ENCODE measurements around the gene MSANTD4. TPM values are rescaled to one million over a fixed set of nuclear protein-coding genes. Genes with fewer than 3 reads are reported as not detected.

Gene MSANTD4
- total RNA-seq, 2 experiments from 2014 or later, result 21.0 to 26.4 TPM

DNA sequence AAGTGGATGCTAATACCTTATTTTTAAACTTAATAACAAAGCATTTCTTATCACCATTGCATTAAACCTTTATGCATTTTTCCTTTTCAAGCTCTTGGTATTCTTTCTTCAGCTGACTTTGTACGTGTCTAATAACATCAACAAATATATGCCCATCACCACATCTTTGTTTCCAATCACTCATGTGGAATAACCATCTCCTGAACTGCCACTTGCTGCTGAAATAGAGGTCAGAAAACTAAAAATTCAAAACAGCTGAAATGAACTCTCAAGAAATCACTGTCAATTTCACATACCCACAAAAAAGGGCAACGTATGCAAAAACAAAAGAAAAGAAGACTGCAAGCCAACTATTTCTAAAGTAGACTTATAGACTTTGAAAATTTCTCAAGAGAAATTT lies 7.4 kb downstream of the MSANTD4 start:
- intact Hi-C loops (cut with micrococcal nuclease; ENCODE audit: unreplicated experiment), result no loop called here
- BruUV-seq (replicated peaks), result no TSS peak
- peaks cover 32% of the 10 kb centered on the region for H3K4me1 ChIP-seq (ENCODE audit: insufficient read depth, low read length, poor library complexity, severe bottlenecking)
- H3K9me3 ChIP-seq (ENCODE audit: low read length), result no peaks in the 10 kb centered on the region
- H3K27ac ChIP-seq (ENCODE audit: low read depth, low read length, poor library complexity, severe bottlenecking), result no peak overlapping the region
- H3K4me2 ChIP-seq (ENCODE audit: low read length), result no peak overlapping the region
- no peaks in the 10 kb centered on the region for H3K9me2 ChIP-seq (ENCODE audit: insufficient read depth, low read length)
- peaks cover 79% of the 10 kb centered on the region for H3K79me2 ChIP-seq (ENCODE audit: insufficient read depth, low read depth, low read length)
- H3K36me3 ChIP-seq (ENCODE audit: insufficient read depth, low read length), result peaks cover 78% of the 10 kb centered on the region
- no peak overlapping the region for H3K4me3 ChIP-seq (ENCODE audit: low read depth, low read length, poor library complexity, severe bottlenecking)
- ChIA-PET CTCF (ENCODE audit: unreplicated experiment) (no interaction called here), POLR2A (interaction anchor here (0.7 to 1.1 kb wide), 2 partner anchors 63 to 302 kb away, joined by 3 read pairs; partner anchors contain the start of genes AASDHPPT and KBTBD3)
- TF ChIP-seq, protein P1, sequence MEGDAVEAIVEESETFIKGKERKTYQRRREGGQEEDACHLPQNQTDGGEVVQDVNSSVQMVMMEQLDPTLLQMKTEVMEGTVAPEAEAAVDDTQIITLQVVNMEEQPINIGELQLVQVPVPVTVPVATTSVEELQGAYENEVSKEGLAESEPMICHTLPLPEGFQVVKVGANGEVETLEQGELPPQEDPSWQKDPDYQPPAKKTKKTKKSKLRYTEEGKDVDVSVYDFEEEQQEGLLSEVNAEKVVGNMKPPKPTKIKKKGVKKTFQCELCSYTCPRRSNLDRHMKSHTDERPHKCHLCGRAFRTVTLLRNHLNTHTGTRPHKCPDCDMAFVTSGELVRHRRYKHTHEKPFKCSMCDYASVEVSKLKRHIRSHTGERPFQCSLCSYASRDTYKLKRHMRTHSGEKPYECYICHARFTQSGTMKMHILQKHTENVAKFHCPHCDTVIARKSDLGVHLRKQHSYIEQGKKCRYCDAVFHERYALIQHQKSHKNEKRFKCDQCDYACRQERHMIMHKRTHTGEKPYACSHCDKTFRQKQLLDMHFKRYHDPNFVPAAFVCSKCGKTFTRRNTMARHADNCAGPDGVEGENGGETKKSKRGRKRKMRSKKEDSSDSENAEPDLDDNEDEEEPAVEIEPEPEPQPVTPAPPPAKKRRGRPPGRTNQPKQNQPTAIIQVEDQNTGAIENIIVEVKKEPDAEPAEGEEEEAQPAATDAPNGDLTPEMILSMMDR (conservative IDR thresholded peaks at IDR 0.05; ENCODE audit: low read length), result no peak
- no peak for TF ChIP-seq EZH2phosphoT487 (IDR thresholded peaks at IDR 0.05; ENCODE audit: borderline replicate concordance, low read depth, low read length)
- peaks cover 21% of the 10 kb centered on the region for H4K20me1 ChIP-seq (ENCODE audit: insufficient read depth, low read length)
- no peak for DNase-seq (ENCODE audit: low spot score)
- H2AFZ ChIP-seq (ENCODE audit: low read length), result no peak overlapping the region

DNA sequence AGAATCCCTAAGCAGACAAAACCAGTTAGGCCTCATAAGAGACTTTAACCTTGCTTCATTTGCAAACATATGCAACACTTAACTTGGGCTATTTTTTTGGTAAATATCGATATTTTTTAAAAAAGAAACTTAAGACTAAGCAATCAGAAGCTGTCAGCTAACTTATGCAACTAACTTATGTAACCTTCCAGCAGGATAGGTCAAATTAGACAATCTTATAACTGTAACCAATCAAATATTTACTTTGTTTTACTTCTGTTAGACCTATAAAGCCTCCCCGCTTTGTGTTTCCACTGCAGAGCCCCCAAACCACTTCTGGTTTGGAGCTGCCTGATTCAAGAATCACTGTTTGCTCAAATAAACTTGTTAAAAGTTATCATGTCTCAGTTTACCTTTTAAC lies 8.0 kb downstream of the MSANTD4 start:
- POLR2A ChIA-PET, result interaction anchor here (0.7 to 1.1 kb wide), 2 partner anchors 63 to 301 kb away, joined by 3 read pairs; partner anchors contain the start of genes AASDHPPT and KBTBD3
- CTCF ChIA-PET (ENCODE audit: unreplicated experiment), result no interaction called here
- Histone ChIP-seq H3K9me3 (ENCODE audit: low read length) (no peaks in the 10 kb centered on the region), H3K9me2 (ENCODE audit: insufficient read depth, low read length) (no peaks in the 10 kb centered on the region), H3K4me1 (ENCODE audit: insufficient read depth, low read length, poor library complexity, severe bottlenecking) (peaks cover 27% of the 10 kb centered on the region), H3K4me3 (ENCODE audit: low read depth, low read length, poor library complexity, severe bottlenecking) (no peak overlapping the region), H3K27ac (ENCODE audit: low read depth, low read length, poor library complexity, severe bottlenecking) (no peak overlapping the region), H3K4me2 (ENCODE audit: low read length) (no peak overlapping the region), H2AFZ (ENCODE audit: low read length) (no peak overlapping the region), H3K36me3 (ENCODE audit: insufficient read depth, low read length) (peaks cover 79% of the 10 kb centered on the region), H3K79me2 (ENCODE audit: insufficient read depth, low read depth, low read length) (peaks cover 78% of the 10 kb centered on the region), H4K20me1 (ENCODE audit: insufficient read depth, low read length) (peaks cover 18% of the 10 kb centered on the region)
- no TSS peak for BruUV-seq (replicated peaks)
- intact Hi-C loops (cut with micrococcal nuclease; ENCODE audit: unreplicated experiment), result no loop called here
- no peak for TF ChIP-seq EZH2phosphoT487 (IDR thresholded peaks at IDR 0.05; ENCODE audit: borderline replicate concordance, low read depth, low read length)
- TF ChIP-seq, protein P1 (conservative IDR thresholded peaks at IDR 0.05; ENCODE audit: low read length), result no peak
- no peak for DNase-seq (ENCODE audit: low spot score)

DNA sequence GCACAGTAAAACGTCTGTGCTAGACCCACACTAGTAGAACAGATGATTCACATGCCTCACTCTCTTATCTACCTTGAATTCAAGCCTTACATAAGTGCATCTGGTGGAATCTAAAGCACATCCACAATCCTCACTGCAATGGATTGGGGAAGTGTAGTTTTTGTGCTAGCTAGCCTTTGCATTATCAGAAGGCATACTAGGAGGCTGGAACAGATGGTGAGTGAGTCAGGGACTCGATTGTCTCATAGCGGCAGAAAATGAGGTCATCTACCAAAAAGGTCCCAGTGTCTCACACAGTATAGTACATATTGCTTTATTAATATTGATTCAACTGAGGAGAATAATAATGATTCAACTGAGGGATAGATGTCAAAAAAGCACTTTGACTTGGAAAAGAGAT lies 9.3 kb downstream of the MSANTD4 start:
- intact Hi-C loops (cut with micrococcal nuclease; ENCODE audit: unreplicated experiment), result no loop called here
- H3K9me3 ChIP-seq (ENCODE audit: low read length), result no peaks in the 10 kb centered on the region
- no peak overlapping the region for H3K4me2 ChIP-seq (ENCODE audit: low read length)
- no TSS peak for BruUV-seq (replicated peaks)
- H3K4me3 ChIP-seq (ENCODE audit: low read depth, low read length, poor library complexity, severe bottlenecking), result no peak overlapping the region
- H3K36me3 ChIP-seq (ENCODE audit: insufficient read depth, low read length), result peaks cover 81% of the 10 kb centered on the region
- ChIA-PET CTCF (ENCODE audit: unreplicated experiment) (no interaction called here), POLR2A (interaction anchor here (0.6 kb wide), 1 partner anchor 55 kb away, joined by 3 read pairs; no protein-coding TSS in a partner anchor)
- DNase-seq (ENCODE audit: low spot score), result no peak
- H3K79me2 ChIP-seq (ENCODE audit: insufficient read depth, low read depth, low read length), result peaks cover 78% of the 10 kb centered on the region
- no peaks in the 10 kb centered on the region for H3K9me2 ChIP-seq (ENCODE audit: insufficient read depth, low read length)
- peaks cover 12% of the 10 kb centered on the region for H4K20me1 ChIP-seq (ENCODE audit: insufficient read depth, low read length)
- peaks cover 18% of the 10 kb centered on the region for H3K4me1 ChIP-seq (ENCODE audit: insufficient read depth, low read length, poor library complexity, severe bottlenecking)
- H3K27ac ChIP-seq (ENCODE audit: low read depth, low read length, poor library complexity, severe bottlenecking), result no peak overlapping the region
- no peak for TF ChIP-seq EZH2phosphoT487 (IDR thresholded peaks at IDR 0.05; ENCODE audit: borderline replicate concordance, low read depth, low read length)
- TF ChIP-seq, protein P1 (conservative IDR thresholded peaks at IDR 0.05; ENCODE audit: low read length), result no peak
- H2AFZ ChIP-seq (ENCODE audit: low read length), result no peak overlapping the region
